Neural progenitor cell (in vitro differentiated cells): ENCODE measurements around the gene ZNF619. TPM values are rescaled to one million over a fixed set of nuclear protein-coding genes. Genes with fewer than 3 reads are reported as not detected.
"Not testable (repeated sequence)": the region's sequence is repeated elsewhere in the genome, so short reads cannot be mapped to it uniquely, and the experiment has no call there.

Experiments used
- DNase-seq: peaks from one replicate; pipeline ENCODE4 v3.0.0-alpha.2; 2016; ENCODE audit warnings: low spot score
- H2AFZ ChIP-seq: fragments of 200-600 bp; sonication (generic); replicated peaks from 2 replicates; pipeline ENCODE4 v1.6.1; 2016; ENCODE audit warnings: antibody characterized with exemption
- H3F3A ChIP-seq: fragments of 200-600 bp; sonication (generic); 2 replicates; pipeline ENCODE4 v1.6.1; 2016; ENCODE audit warnings: antibody characterized with exemption, low read depth
- H3K27ac ChIP-seq: fragments of 200-600 bp; sonication (generic); 2 replicates; pipeline ENCODE4 v1.5.1; 2016; ENCODE audit warnings: mild to moderate bottlenecking
- H3K27me3 ChIP-seq: fragments of 200-600 bp; sonication (generic); 2 replicates; pipeline ENCODE4 v1.6.1; 2016; ENCODE audit warnings: mild to moderate bottlenecking, moderate library complexity
- H3K36me3 ChIP-seq: fragments of 200-600 bp; sonication (generic); 2 replicates; pipeline ENCODE4 v1.5.1; 2016
- H3K4me1 ChIP-seq: fragments of 200-600 bp; sonication (generic); 2 replicates; pipeline ENCODE4 v1.6.1; 2016; ENCODE audit warnings: mixed run types
- H3K4me2 ChIP-seq: fragments of 200-600 bp; sonication (generic); 2 replicates; pipeline ENCODE4 v1.6.1; 2016
- H3K4me3 ChIP-seq: fragments of 200-600 bp; sonication (generic); 2 replicates; pipeline ENCODE4 v1.5.1; 2016
- H3K79me2 ChIP-seq: fragments of 200-600 bp; sonication (generic); 2 replicates; pipeline ENCODE4 v1.6.1; 2016; ENCODE audit warnings: low read depth
- H3K9ac ChIP-seq: fragments of 200-600 bp; sonication (generic); 2 replicates; pipeline ENCODE4 v1.6.1; 2016
- H3K9me3 ChIP-seq: fragments of 200-600 bp; sonication (generic); 2 replicates; pipeline ENCODE4 v1.5.1; 2016; ENCODE audit warnings: low read depth
- H4K20me1 ChIP-seq: fragments of 200-600 bp; sonication (generic); 2 replicates; pipeline ENCODE4 v1.6.1; 2016; ENCODE audit warnings: low read depth
- H3K27ac Mint-ChIP-seq: 3 replicates; pipeline ENCODE4 v1.8.0; 2021; ENCODE audit warnings: mixed read lengths
- H3K27me3 Mint-ChIP-seq: 2 replicates; pipeline ENCODE4 v1.8.0; 2022; ENCODE audit warnings: low read depth, mild to moderate bottlenecking, inconsistent platforms, moderate library complexity, mixed read lengths; ENCODE audit not compliant: insufficient read depth
- H3K36me3 Mint-ChIP-seq: 3 replicates; pipeline ENCODE4 v1.8.0; 2021; ENCODE audit warnings: mixed read lengths
- H3K4me1 Mint-ChIP-seq: 3 replicates; pipeline ENCODE4 v1.8.0; 2021; ENCODE audit warnings: mixed read lengths
- H3K4me3 Mint-ChIP-seq: 3 replicates; pipeline ENCODE4 v1.8.0; 2021; ENCODE audit warnings: mild to moderate bottlenecking, moderate library complexity, mixed read lengths
- H3K9me3 Mint-ChIP-seq: 3 replicates; pipeline ENCODE4 v1.8.0; 2020; ENCODE audit warnings: mixed read lengths
- EZH2 ChIP-seq: fragments of 200-600 bp; sonication (generic); IDR thresholded peaks from 2 replicates; pipeline ENCODE4 v1.6.1; 2017; ENCODE audit warnings: antibody characterized with exemption, mild to moderate bottlenecking, moderate library complexity
- EZH2phosphoT487 ChIP-seq: fragments of 200-600 bp; sonication (generic); IDR thresholded peaks from 2 replicates; pipeline ENCODE4 v1.6.1; 2017; ENCODE audit warnings: antibody characterized with exemption
- total RNA-seq: library from RNA; depleted of rRNA; stranded (reverse); fragments of >200 nt; gene quantifications from 2 replicates; pipeline ENCODE4 v1.2.3, GENCODE V29; 2015; ENCODE audit warnings: low replicate concordance
- TF ChIP-seq, protein P1 (sequence below): fragments of 200-600 bp; sonication (generic); IDR thresholded peaks from 2 replicates; pipeline ENCODE4 v1.5.1; 2017; ENCODE audit warnings: antibody characterized with exemption, mild to moderate bottlenecking

The ZNF619 gene
- total RNA-seq, 1 donor from 2014 or later, result 11.4 TPM

DNA sequence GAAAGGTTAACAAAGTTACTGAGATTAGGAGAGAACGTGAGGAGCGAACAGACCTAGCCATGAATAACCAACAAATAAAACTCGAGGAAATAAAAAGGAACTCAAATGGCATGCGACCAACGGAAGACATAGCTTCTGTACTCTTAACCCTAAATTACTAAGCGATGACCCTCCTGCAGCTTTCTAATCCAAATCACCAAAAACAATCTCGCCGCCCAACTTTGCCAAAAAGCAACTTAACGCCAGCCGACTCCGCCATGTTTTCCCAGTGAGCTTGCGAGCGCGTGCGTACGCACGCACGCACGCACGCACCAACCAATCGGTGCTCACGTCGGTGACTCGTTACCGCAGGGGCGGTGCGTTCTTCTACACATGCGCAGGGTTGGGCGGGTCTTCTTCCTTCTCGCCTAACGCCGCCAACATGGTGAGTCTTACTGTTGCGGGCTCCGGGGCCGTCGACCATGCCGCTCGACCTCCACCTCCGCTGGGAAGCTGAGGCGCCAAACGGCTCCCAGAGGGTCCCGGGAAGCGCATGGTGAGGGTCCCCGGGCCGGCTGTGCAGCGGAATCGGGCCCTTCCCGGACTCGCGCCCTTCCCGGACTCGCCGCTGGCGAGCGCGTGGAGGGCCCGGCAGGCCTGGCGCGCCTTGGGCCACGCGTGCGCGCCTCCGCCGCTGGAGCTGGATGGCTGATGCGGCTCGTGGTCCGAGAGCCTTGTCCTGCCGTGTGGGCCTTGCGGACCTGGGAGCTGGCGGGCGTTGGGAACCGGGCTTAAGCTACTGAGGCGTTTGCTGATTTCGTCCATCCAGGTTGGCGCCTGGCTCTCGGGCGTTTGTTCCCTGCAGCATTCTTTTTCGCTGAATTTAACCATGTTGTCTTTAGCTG is 19.7 kb upstream of the ZNF619 start, which contains the start of gene RPL14:
TSS of gene RPL14 (plus strand) at position 400 of the 884 bp plus-strand sequence. CDS start at position 533, 133 bp downstream.
- peak within 1 kb of the TSS; percentile 96 for H3K27ac Mint-ChIP-seq
- Histone ChIP-seq H3K36me3 (peaks cover 14% of the 10 kb centered on the region), H3K4me2 (peak within 1 kb of the TSS; percentile 87), H3K4me3 (peak within 1 kb of the TSS; percentile 84), H2AFZ (peak within 1 kb of the TSS; percentile 75), H3K27ac (peak within 1 kb of the TSS; percentile 16), H3K9me3 (no peaks in the 10 kb centered on the region), H3K79me2 (peaks cover 42% of the 10 kb centered on the region), H3K27me3 (no peaks in the 10 kb centered on the region), H3K4me1 (peaks cover 13% of the 10 kb centered on the region), H4K20me1 (peaks cover 33% of the 10 kb centered on the region), H3K9ac (peak within 1 kb of the TSS; percentile 93), H3F3A (peaks cover 33% of the 10 kb centered on the region)
- DNase-seq, result peak; percentile 98
- H3K27me3 Mint-ChIP-seq, result no peaks in the 10 kb centered on the region
- peak within 1 kb of the TSS; percentile 96 for H3K4me3 Mint-ChIP-seq
- no peaks in the 10 kb centered on the region for H3K9me3 Mint-ChIP-seq
- H3K36me3 Mint-ChIP-seq, result peaks cover 22% of the 10 kb centered on the region
- TF ChIP-seq, protein P1, sequence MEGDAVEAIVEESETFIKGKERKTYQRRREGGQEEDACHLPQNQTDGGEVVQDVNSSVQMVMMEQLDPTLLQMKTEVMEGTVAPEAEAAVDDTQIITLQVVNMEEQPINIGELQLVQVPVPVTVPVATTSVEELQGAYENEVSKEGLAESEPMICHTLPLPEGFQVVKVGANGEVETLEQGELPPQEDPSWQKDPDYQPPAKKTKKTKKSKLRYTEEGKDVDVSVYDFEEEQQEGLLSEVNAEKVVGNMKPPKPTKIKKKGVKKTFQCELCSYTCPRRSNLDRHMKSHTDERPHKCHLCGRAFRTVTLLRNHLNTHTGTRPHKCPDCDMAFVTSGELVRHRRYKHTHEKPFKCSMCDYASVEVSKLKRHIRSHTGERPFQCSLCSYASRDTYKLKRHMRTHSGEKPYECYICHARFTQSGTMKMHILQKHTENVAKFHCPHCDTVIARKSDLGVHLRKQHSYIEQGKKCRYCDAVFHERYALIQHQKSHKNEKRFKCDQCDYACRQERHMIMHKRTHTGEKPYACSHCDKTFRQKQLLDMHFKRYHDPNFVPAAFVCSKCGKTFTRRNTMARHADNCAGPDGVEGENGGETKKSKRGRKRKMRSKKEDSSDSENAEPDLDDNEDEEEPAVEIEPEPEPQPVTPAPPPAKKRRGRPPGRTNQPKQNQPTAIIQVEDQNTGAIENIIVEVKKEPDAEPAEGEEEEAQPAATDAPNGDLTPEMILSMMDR, result no peak
- TF ChIP-seq EZH2phosphoT487 (no peak), EZH2 (no peak)
- peaks cover 38% of the 10 kb centered on the region for H3K4me1 Mint-ChIP-seq

GRCh38 chr3:40458473-40458872 is 18.4 kb upstream of the ZNF619 start:
- H3K4me1 Mint-ChIP-seq, result peaks cover 32% of the 10 kb centered on the region
- peaks cover 14% of the 10 kb centered on the region for H3K36me3 ChIP-seq
- peak overlapping the region; percentile 93 for H3K9ac ChIP-seq
- peaks cover 13% of the 10 kb centered on the region for H3K4me1 ChIP-seq
- no peak overlapping the region for H3K27ac Mint-ChIP-seq
- peaks cover 23% of the 10 kb centered on the region for H3K36me3 Mint-ChIP-seq
- TF ChIP-seq EZH2phosphoT487 (no peak), EZH2 (no peak)
- TF ChIP-seq, protein P1, result no peak
- H3K9me3 Mint-ChIP-seq, result no peaks in the 10 kb centered on the region
- H3F3A ChIP-seq, result peaks cover 35% of the 10 kb centered on the region
- no peaks in the 10 kb centered on the region for H3K9me3 ChIP-seq
- DNase-seq, result no peak
- peak overlapping the region; percentile 96 for H3K4me3 Mint-ChIP-seq
- peak overlapping the region; percentile 87 for H3K4me2 ChIP-seq
- peak overlapping the region; percentile 84 for H3K4me3 ChIP-seq
- no peaks in the 10 kb centered on the region for H3K27me3 ChIP-seq
- peaks cover 42% of the 10 kb centered on the region for H3K79me2 ChIP-seq
- no peak overlapping the region for H2AFZ ChIP-seq
- peaks cover 33% of the 10 kb centered on the region for H4K20me1 ChIP-seq
- no peaks in the 10 kb centered on the region for H3K27me3 Mint-ChIP-seq
- H3K27ac ChIP-seq, result no peak overlapping the region

DNA sequence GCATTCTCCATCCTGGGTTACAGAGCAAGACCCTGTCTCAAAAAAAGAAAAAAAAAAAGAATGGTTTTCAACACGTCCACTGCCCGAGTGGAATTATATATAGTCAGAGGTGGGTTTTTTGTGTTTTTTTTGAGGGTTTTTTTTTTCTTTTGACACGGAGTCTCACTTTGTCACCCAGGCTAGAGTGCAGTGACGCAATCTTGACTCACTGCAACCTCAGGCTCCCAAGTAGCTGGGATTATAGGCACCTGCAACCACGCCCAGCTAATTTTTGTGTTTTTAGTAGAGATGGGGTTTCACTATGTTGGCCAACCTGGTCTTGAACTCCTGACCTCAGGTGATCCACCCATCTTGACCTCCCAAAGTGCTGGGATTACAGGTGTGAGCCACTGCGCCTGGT is 16.4 kb upstream of the ZNF619 start:
- not testable (repeated sequence) for H3K9me3 ChIP-seq, H3K27ac ChIP-seq, H3K4me2 ChIP-seq, H3K9ac ChIP-seq, H3K27ac Mint-ChIP-seq, H2AFZ ChIP-seq, H3K27me3 ChIP-seq, H3K27me3 Mint-ChIP-seq, DNase-seq, H3K9me3 Mint-ChIP-seq, H3K4me3 ChIP-seq, H3K4me3 Mint-ChIP-seq
- H3K4me1 Mint-ChIP-seq, result peaks cover 23% of the 10 kb centered on the region
- H3K4me1 ChIP-seq, result peaks cover 13% of the 10 kb centered on the region
- H3K36me3 ChIP-seq, result peaks cover 17% of the 10 kb centered on the region
- peaks cover 50% of the 10 kb centered on the region for H3F3A ChIP-seq
- H4K20me1 ChIP-seq, result peaks cover 33% of the 10 kb centered on the region
- peaks cover 42% of the 10 kb centered on the region for H3K79me2 ChIP-seq
- H3K36me3 Mint-ChIP-seq, result peaks cover 34% of the 10 kb centered on the region

DNA sequence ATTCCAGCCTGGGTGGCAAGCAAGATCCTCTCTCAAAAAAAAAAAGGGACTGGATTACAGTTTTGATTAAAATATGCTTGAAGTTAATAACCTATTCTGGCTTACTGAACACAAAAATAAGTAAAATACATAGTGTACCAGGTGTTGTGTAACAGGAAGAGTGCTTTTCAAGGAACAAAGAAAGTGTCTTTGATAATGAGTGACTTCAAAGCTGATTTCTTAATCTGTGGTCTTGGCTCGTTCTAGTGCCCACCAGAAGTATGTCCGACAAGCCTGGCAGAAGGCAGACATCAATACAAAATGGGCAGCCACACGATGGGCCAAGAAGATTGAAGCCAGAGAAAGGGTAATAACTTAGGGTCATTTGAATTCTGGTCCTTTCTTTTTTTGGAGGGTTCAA is 15.8 kb upstream of the ZNF619 start:
- peaks cover 17% of the 10 kb centered on the region for H3K36me3 ChIP-seq
- H3K27me3 ChIP-seq, result no peaks in the 10 kb centered on the region
- H3K4me1 ChIP-seq, result peaks cover 13% of the 10 kb centered on the region
- no peak overlapping the region for H3K4me3 ChIP-seq
- peaks cover 19% of the 10 kb centered on the region for H3K4me1 Mint-ChIP-seq
- no peak overlapping the region for H3K27ac ChIP-seq
- peaks cover 52% of the 10 kb centered on the region for H3F3A ChIP-seq
- no peak for DNase-seq
- no peaks in the 10 kb centered on the region for H3K9me3 Mint-ChIP-seq
- no peak overlapping the region for H2AFZ ChIP-seq
- H3K4me3 Mint-ChIP-seq, result no peak overlapping the region
- no peaks in the 10 kb centered on the region for H3K9me3 ChIP-seq
- H3K36me3 Mint-ChIP-seq, result peaks cover 36% of the 10 kb centered on the region
- TF ChIP-seq EZH2, result no peak
- TF ChIP-seq, protein P1, result no peak
- TF ChIP-seq EZH2phosphoT487, result no peak
- H3K9ac ChIP-seq, result no peak overlapping the region
- H3K27me3 Mint-ChIP-seq, result no peaks in the 10 kb centered on the region
- no peak overlapping the region for H3K4me2 ChIP-seq
- peaks cover 33% of the 10 kb centered on the region for H4K20me1 ChIP-seq
- no peak overlapping the region for H3K27ac Mint-ChIP-seq
- peaks cover 41% of the 10 kb centered on the region for H3K79me2 ChIP-seq

DNA sequence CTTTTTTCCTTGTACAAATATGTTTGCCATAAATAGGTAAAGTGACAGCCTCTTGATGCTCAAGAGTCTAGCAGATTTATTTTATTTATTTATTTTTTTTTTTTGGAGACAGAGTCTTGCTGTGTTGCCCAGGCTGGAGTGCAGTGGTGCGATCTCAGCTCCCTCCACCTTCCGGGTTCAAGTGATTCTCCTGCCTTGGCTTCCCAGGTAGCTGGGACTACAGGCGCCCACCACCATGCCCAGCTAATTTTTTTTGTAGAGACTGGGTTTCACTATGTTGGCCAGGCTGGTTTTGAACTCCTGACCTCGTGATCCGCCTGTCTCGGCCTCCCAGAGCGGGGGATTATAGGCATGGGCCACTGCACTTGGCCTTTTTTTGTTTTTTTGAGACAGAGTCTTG is 14.1 kb upstream of the ZNF619 start:
- Mint-ChIP-seq H3K4me1 (peaks cover 11% of the 10 kb centered on the region), H3K36me3 (peaks cover 38% of the 10 kb centered on the region)
- not testable (repeated sequence) for H3K4me2 ChIP-seq, H3K9me3 Mint-ChIP-seq, H3K4me3 Mint-ChIP-seq, H2AFZ ChIP-seq, H3K27me3 Mint-ChIP-seq, DNase-seq, H3K27me3 ChIP-seq, H3K27ac ChIP-seq, H3K4me3 ChIP-seq, H3K9me3 ChIP-seq, H3K9ac ChIP-seq, H3K27ac Mint-ChIP-seq
- Histone ChIP-seq H3K79me2 (peaks cover 26% of the 10 kb centered on the region), H3F3A (peaks cover 60% of the 10 kb centered on the region), H3K36me3 (peaks cover 17% of the 10 kb centered on the region), H4K20me1 (peaks cover 28% of the 10 kb centered on the region), H3K4me1 (peaks cover 13% of the 10 kb centered on the region)
